ENCODE results near the gene YJU2. TPM values are rescaled to one million over a fixed set of nuclear protein-coding genes. Genes with fewer than 3 reads are reported as not detected.
"Not testable (repeated sequence)": the region's sequence is repeated elsewhere in the genome, so short reads cannot be mapped to it uniquely, and the experiment has no call there.

The YJU2 gene
- total RNA-seq, 2 donors from 2014 or later = 15.8 to 25.8 TPM

- Histone ChIP-seq H3K27ac (no peak overlapping the region), H3K36me3 (no peaks in the 10 kb centered on the region)
Observed at GRCh38 chr19:4213116-4213515, 33.8 kb upstream of the YJU2 start.

GRCh38 chr19:4215807-4216206 is 31.1 kb upstream of the YJU2 start:
- Histone ChIP-seq H3K27ac (no peak overlapping the region), H3K36me3 (no peaks in the 10 kb centered on the region), H3K27me3 (no peaks in the 10 kb centered on the region), H3K9me3 (no peaks in the 10 kb centered on the region), H3K4me3 (no peak overlapping the region), H3K9ac (ENCODE audit: low read depth in 2 of 2, low read length in 2 of 2) (no peak overlapping the region), H3K4me1 (no peaks in the 10 kb centered on the region)
- DNase-seq = no peak
- intact Hi-C loops (cut with DNase I) = no loop called here
- no peak for TF ChIP-seq CTCF (IDR thresholded peaks at IDR 0.05)

More at GRCh38 chr19:4213116-4213515, 33.8 kb upstream of the YJU2 start:
- Histone ChIP-seq H3K9ac (ENCODE audit: low read depth in 2 of 2, low read length in 2 of 2) (no peak overlapping the region), H3K4me3 (no peak overlapping the region), H3K27me3 (no peaks in the 10 kb centered on the region), H3K4me1 (no peaks in the 10 kb centered on the region), H3K9me3 (no peaks in the 10 kb centered on the region)
- no peak for TF ChIP-seq CTCF (IDR thresholded peaks at IDR 0.05)
- no peak for DNase-seq
- intact Hi-C loops (cut with DNase I) = no loop called here

GRCh38 chr19:4216846-4217245 is 30.0 kb upstream of the YJU2 start:
- no peaks in the 10 kb centered on the region for H3K36me3 ChIP-seq
- H3K27me3 ChIP-seq = no peaks in the 10 kb centered on the region
- no peak overlapping the region for H3K27ac ChIP-seq
- no peak overlapping the region for H3K4me3 ChIP-seq
- H3K9me3 ChIP-seq = no peaks in the 10 kb centered on the region
- H3K4me1 ChIP-seq = no peaks in the 10 kb centered on the region
- no peak overlapping the region for H3K9ac ChIP-seq (ENCODE audit: low read depth in 2 of 2, low read length in 2 of 2)
- no peak for DNase-seq
- no peak for TF ChIP-seq CTCF (IDR thresholded peaks at IDR 0.05)
- intact Hi-C loops (cut with DNase I) = no loop called here

GRCh38 chr19:4217429-4218264 is 29.2 kb upstream of the YJU2 start:
- Histone ChIP-seq H3K4me3 (no peak overlapping the region), H3K36me3 (no peaks in the 10 kb centered on the region), H3K9ac (ENCODE audit: low read depth in 2 of 2, low read length in 2 of 2) (no peak overlapping the region), H3K9me3 (no peaks in the 10 kb centered on the region), H3K4me1 (no peaks in the 10 kb centered on the region), H3K27me3 (no peaks in the 10 kb centered on the region), H3K27ac (no peak overlapping the region)
- DNase-seq = no peak
- TF ChIP-seq CTCF (IDR thresholded peaks at IDR 0.05) = no peak
- intact Hi-C loops (cut with DNase I) = no loop called here

- DNase-seq; H3K27me3 ChIP-seq; H3K4me3 ChIP-seq; H3K9me3 ChIP-seq; H3K9ac ChIP-seq (ENCODE audit: low read depth in 2 of 2, low read length in 2 of 2); H3K27ac ChIP-seq; H3K4me1 ChIP-seq; intact Hi-C loops (cut with DNase I); H3K36me3 ChIP-seq: not testable (repeated sequence)
Observed at GRCh38 chr19:4218523-4218922, 28.4 kb upstream of the YJU2 start.

GRCh38 chr19:4220188-4220587 is 26.7 kb upstream of the YJU2 start:
- TF ChIP-seq CTCF (IDR thresholded peaks at IDR 0.05) = no peak
- intact Hi-C loops (cut with DNase I) = no loop called here
- H3K36me3 ChIP-seq = no peaks in the 10 kb centered on the region
- H3K9me3 ChIP-seq = no peaks in the 10 kb centered on the region
- H3K27ac ChIP-seq = no peak overlapping the region
- H3K9ac ChIP-seq (ENCODE audit: low read depth in 2 of 2, low read length in 2 of 2) = no peak overlapping the region
- H3K4me1 ChIP-seq = no peaks in the 10 kb centered on the region
- no peak for DNase-seq
- H3K27me3 ChIP-seq = no peaks in the 10 kb centered on the region
- H3K4me3 ChIP-seq = no peak overlapping the region

Data from colonic mucosa (tissue), 4 donors.